NCI-H774 (cell line): Measurements from ENCODE around the gene GLYATL3.

ENCODE experiments used
- DNase-seq: peaks from one replicate; lab custom pipeline; 2025; lab: John Stamatoyannopoulos, UW

The GLYATL3 gene

GRCh38 chr6:49548613-49549304 lies 49.0 kb downstream of the GLYATL3 start:
- no peak for DNase-seq

GRCh38 chr6:49549691-49550491 lies 50.2 kb downstream of the GLYATL3 start:
- DNase-seq, result no peak

GRCh38 chr6:49550492-49551077 lies 50.9 kb downstream of the GLYATL3 start, which contains the start of gene C6orf141:
Gene C6orf141 (plus strand): TSS chr6:49550668. CDS start chr6:49550793, 125 bp downstream.
- DNase-seq, result peak; percentile 64

GRCh38 chr6:49551078-49551865 lies 51.5 kb downstream of the GLYATL3 start:
- DNase-seq, result no peak

GRCh38 chr6:49551866-49552129 lies 52.1 kb downstream of the GLYATL3 start:
- no peak for DNase-seq

GRCh38 chr6:49552596-49552995 lies 52.9 kb downstream of the GLYATL3 start:
- DNase-seq, result no peak

GRCh38 chr6:49553384-49553783 lies 53.7 kb downstream of the GLYATL3 start:
- DNase-seq, result no peak

- no peak for DNase-seq
These were observed 56.2 kb downstream of the GLYATL3 start for GRCh38 chr6:49555951-49556350.

- DNase-seq, result peak; percentile 82
These were observed 56.7 kb downstream of the GLYATL3 start for GRCh38 chr6:49556429-49556837.

GRCh38 chr6:49557177-49557576 lies 57.5 kb downstream of the GLYATL3 start:
- DNase-seq, result peak; percentile 27

GRCh38 chr6:49558238-49558637 lies 58.5 kb downstream of the GLYATL3 start:
- no peak for DNase-seq

- no peak for DNase-seq
These were observed 63.5 kb downstream of the GLYATL3 start for GRCh38 chr6:49563006-49563886.

GRCh38 chr6:49564552-49564951 lies 64.8 kb downstream of the GLYATL3 start:
- DNase-seq, result no peak

- DNase-seq, result no peak
These were observed 65.5 kb downstream of the GLYATL3 start for GRCh38 chr6:49565261-49565660.

GRCh38 chr6:49565855-49566254 lies 66.1 kb downstream of the GLYATL3 start:
- DNase-seq, result no peak

- DNase-seq, result no peak
These were observed 70.9 kb downstream of the GLYATL3 start for GRCh38 chr6:49570474-49571079.

- no peak for DNase-seq
These were observed 76.9 kb downstream of the GLYATL3 start for GRCh38 chr6:49576618-49577017.
